Cardiac muscle cell (in vitro differentiated cells and primary cell): ENCODE measurements around the gene ITGAD. TPM values are rescaled to one million over a fixed set of nuclear protein-coding genes. Genes with fewer than 3 reads are reported as not detected.

Source experiments
- DNase-seq, 2 donors: peaks; one replicate each; pipeline versions ENCODE4 v3.0.0 to v3.0.0-alpha.2; 2010 to 2017; ENCODE audit warnings: low read depth in 1 of 2, low spot score in 1 of 2
- H3K27ac ChIP-seq: fragments of 200-600 bp; sonication (generic); 2 replicates; pipeline ENCODE4 v1.5.1; 2016
- H3K27me3 ChIP-seq: fragments of 200-600 bp; sonication (generic); 2 replicates; pipeline ENCODE4 v1.6.0; 2016; ENCODE audit warnings: control low read depth
- H3K36me3 ChIP-seq: fragments of 200-600 bp; sonication (generic); 2 replicates; pipeline ENCODE4 v1.5.1; 2016; ENCODE audit warnings: control low read depth
- H3K4me1 ChIP-seq: fragments of 200-600 bp; sonication (generic); 2 replicates; pipeline ENCODE4 v1.8.1; 2017; ENCODE audit warnings: low read depth, mild to moderate bottlenecking, mixed run types
- H3K4me3 ChIP-seq: fragments of 200-600 bp; sonication (generic); 2 replicates; pipeline ENCODE4 v1.5.1; 2016; ENCODE audit warnings: mild to moderate bottlenecking
- H3K9me3 ChIP-seq: fragments of 200-600 bp; sonication (generic); 2 replicates; pipeline ENCODE4 v1.5.1; 2017; ENCODE audit warnings: low read depth, mild to moderate bottlenecking, control low read depth
- polyA plus RNA-seq: library from polyadenylated mRNA; unstranded; fragments of >200 nt; fragmentation: Nextera tagmentation; extraction: Ambion mirVana; gene quantifications from 2 replicates; pipeline ENCODE4 v1.2.1, GENCODE V29; 2016
- total RNA-seq: library from RNA; depleted of rRNA; stranded (reverse); fragments of >200 nt; gene quantifications from 2 replicates; pipeline ENCODE4 v1.2.3, GENCODE V29; 2016
- TF ChIP-seq, protein P1 (sequence below): IDR thresholded peaks from 2 replicates; pipeline ENCODE4 v1.5.1; 2012; ENCODE audit warnings: low read depth, mild to moderate bottlenecking, low read length

ITGAD gene
- total and polyA plus RNA-seq, 2 experiments from 2014 or later = not detected

DNA sequence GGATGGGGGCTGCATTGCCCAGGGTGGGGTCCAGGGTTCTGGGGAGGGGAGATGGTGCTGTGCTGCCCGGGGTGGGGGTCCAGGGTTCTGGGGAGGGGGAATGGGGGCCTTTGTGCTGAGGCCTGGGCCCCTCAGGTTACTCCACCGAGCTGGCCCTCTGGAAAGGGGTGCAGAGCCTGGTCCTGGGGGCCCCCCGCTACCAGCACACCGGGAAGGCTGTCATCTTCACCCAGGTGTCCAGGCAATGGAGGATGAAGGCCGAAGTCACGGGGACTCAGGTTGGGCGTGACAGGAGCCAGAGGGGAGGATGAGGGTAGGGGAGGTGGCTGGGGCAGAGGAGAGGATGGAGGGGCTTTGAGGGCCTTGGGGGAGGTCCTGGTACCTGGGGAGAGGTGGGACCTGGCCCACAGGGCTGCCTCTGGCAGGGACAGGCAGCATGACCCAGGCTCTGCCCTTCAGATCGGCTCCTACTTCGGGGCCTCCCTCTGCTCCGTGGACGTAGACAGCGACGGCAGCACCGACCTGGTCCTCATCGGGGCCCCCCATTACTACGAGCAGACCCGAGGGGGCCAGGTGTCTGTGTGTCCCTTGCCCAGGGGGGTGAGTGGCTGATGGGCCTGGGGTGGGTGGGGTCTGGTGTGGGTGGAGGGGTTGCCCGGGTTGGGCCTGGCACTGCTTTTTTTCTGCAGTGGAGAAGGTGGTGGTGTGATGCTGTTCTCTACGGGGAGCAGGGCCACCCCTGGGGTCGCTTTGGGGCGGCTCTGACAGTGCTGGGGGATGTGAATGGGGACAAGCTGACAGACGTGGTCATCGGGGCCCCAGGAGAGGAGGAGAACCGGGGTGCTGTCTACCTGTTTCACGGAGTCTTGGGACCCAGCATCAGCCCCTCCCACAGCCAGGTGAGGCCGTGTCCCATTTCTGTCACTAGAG is 30.4 kb upstream of the ITGAD start:
- H3K4me1 ChIP-seq = peaks cover 3% of the 10 kb centered on the region
- H3K27ac ChIP-seq = no peak overlapping the region
- H3K4me3 ChIP-seq = no peak overlapping the region
- TF ChIP-seq, protein P1, sequence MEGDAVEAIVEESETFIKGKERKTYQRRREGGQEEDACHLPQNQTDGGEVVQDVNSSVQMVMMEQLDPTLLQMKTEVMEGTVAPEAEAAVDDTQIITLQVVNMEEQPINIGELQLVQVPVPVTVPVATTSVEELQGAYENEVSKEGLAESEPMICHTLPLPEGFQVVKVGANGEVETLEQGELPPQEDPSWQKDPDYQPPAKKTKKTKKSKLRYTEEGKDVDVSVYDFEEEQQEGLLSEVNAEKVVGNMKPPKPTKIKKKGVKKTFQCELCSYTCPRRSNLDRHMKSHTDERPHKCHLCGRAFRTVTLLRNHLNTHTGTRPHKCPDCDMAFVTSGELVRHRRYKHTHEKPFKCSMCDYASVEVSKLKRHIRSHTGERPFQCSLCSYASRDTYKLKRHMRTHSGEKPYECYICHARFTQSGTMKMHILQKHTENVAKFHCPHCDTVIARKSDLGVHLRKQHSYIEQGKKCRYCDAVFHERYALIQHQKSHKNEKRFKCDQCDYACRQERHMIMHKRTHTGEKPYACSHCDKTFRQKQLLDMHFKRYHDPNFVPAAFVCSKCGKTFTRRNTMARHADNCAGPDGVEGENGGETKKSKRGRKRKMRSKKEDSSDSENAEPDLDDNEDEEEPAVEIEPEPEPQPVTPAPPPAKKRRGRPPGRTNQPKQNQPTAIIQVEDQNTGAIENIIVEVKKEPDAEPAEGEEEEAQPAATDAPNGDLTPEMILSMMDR = no peak
- DNase-seq = no peak
- H3K9me3 ChIP-seq = no peaks in the 10 kb centered on the region
- H3K36me3 ChIP-seq = no peaks in the 10 kb centered on the region
- no peaks in the 10 kb centered on the region for H3K27me3 ChIP-seq

DNA sequence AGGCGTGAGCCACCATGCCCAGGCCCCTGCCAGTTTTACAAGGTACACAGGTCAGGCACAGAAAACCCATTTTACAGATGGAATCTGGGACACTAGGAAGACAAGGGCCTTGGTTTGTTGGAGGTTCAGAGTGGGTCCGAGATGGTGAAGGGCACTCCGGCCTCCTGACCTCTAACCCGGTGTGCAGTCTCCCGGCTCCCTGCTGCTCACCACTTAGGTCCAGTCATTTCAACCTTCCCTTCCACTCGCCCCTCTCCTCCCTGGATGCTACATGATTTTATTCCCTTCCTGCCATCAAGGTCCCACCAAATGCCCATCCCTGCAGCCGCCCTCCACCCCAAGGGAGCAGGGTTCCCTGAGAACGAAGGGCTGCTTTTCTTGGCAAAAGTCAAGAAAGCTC is 29.4 kb upstream of the ITGAD start:
- Histone ChIP-seq H3K9me3 (no peaks in the 10 kb centered on the region), H3K36me3 (no peaks in the 10 kb centered on the region), H3K27me3 (no peaks in the 10 kb centered on the region), H3K4me1 (no peaks in the 10 kb centered on the region), H3K4me3 (no peak overlapping the region), H3K27ac (no peak overlapping the region)
- DNase-seq = no peak
- TF ChIP-seq, protein P1 = no peak

DNA sequence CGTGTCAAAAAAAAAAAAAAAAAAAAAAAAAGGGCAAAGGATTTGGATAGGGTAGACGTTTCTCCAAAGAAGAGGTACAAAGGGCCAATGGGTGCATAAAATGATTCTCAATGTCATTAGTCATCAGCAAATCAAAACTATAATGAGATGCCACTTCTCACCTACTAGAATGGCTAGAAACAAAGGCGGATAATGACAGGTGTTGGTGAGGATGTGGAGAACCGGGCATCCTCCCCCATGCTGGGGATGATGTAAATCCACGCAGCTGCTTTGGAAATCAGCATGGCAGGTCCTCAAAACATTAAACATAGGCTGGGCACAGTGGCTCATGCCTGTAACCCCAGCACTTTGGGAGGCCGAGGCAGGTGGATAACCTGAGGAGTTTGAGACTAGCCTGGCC is 28.7 kb upstream of the ITGAD start:
- H3K4me3 ChIP-seq = no peak overlapping the region
- H3K9me3 ChIP-seq = no peaks in the 10 kb centered on the region
- no peaks in the 10 kb centered on the region for H3K4me1 ChIP-seq
- TF ChIP-seq, protein P1 = no peak
- H3K36me3 ChIP-seq = no peaks in the 10 kb centered on the region
- no peak overlapping the region for H3K27ac ChIP-seq
- DNase-seq = no peak
- no peaks in the 10 kb centered on the region for H3K27me3 ChIP-seq

DNA sequence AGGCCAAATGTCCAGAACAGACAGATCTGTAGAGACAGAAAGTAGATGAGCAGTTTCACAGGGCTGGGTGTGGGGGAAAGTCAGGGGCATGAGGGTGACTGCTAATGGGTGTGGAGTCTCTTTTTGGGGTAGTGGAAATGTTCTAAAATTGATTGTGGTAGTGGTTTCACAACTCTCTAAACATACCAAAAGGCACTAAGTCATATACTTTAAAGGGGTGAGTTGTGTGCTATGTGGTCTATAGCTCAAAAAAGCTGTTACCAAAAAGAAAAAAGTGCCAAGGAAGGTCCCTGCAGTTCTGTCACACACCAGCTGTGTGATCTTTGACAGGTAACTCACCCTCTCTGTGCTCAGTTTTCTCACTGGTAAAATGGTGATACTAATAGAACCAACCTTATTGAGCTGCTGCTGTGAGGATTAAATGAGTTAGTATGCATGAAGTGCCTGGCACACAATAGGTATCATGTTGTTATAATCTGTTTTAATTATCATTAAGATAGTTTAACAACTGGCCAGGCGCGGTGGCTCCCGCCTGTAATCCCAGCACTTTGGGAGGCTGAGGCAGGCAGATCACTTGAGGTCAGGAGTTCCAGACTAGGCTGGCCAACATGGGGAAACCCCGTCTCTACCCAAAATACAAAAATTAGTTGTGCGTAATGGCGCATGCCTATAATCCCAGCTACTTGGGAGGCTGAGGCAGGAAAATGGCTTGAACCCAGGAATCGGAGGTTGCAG is 27.8 kb upstream of the ITGAD start:
- TF ChIP-seq, protein P1 = no peak
- H3K4me1 ChIP-seq = no peaks in the 10 kb centered on the region
- no peaks in the 10 kb centered on the region for H3K27me3 ChIP-seq
- no peaks in the 10 kb centered on the region for H3K36me3 ChIP-seq
- no peak for DNase-seq
- H3K27ac ChIP-seq = no peak overlapping the region
- no peaks in the 10 kb centered on the region for H3K9me3 ChIP-seq
- no peak overlapping the region for H3K4me3 ChIP-seq

DNA sequence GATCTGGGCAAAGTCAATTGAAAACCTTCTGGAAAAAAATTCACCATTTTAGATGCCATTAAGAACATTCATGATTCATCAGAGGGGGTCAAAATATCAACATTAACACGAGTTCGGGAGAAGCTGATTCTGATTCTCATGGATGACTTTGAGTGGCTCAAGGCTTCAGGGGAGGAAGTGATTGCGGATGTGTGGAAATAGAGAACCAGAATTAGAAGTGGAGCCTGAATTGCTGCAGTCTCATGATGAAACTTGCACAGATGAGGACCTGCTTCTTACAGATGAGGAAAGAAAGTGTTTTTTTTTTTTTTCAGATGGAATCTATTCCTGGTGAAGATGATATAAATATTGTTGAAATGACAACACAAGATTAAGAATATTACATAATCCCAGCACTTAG is 25.3 kb upstream of the ITGAD start:
- no peaks in the 10 kb centered on the region for H3K36me3 ChIP-seq
- DNase-seq = no peak
- H3K27ac ChIP-seq = no peak overlapping the region
- H3K27me3 ChIP-seq = no peaks in the 10 kb centered on the region
- H3K4me3 ChIP-seq = no peak overlapping the region
- H3K4me1 ChIP-seq = no peaks in the 10 kb centered on the region
- TF ChIP-seq, protein P1 = no peak
- no peaks in the 10 kb centered on the region for H3K9me3 ChIP-seq
